WI38 (cell line): ENCODE data around the gene RHBDL1.

Experiments
- H3K4me3 ChIP-seq: 2 replicates; pipeline ENCODE4 v1.5.1; 2011; ENCODE audit warnings: low read depth, mild to moderate bottlenecking, control low read depth, low read length
- TF ChIP-seq, protein P1 (sequence below): IDR thresholded peaks from 2 replicates; pipeline ENCODE4 v1.5.1; 2012; ENCODE audit warnings: low read depth, mild to moderate bottlenecking, control low read depth, low read length

RHBDL1 gene

GRCh38 chr16:673399-673991 is 2.0 kb upstream of the RHBDL1 start:
- TF ChIP-seq, protein P1, sequence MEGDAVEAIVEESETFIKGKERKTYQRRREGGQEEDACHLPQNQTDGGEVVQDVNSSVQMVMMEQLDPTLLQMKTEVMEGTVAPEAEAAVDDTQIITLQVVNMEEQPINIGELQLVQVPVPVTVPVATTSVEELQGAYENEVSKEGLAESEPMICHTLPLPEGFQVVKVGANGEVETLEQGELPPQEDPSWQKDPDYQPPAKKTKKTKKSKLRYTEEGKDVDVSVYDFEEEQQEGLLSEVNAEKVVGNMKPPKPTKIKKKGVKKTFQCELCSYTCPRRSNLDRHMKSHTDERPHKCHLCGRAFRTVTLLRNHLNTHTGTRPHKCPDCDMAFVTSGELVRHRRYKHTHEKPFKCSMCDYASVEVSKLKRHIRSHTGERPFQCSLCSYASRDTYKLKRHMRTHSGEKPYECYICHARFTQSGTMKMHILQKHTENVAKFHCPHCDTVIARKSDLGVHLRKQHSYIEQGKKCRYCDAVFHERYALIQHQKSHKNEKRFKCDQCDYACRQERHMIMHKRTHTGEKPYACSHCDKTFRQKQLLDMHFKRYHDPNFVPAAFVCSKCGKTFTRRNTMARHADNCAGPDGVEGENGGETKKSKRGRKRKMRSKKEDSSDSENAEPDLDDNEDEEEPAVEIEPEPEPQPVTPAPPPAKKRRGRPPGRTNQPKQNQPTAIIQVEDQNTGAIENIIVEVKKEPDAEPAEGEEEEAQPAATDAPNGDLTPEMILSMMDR: no peak
- H3K4me3 ChIP-seq: no peak overlapping the region

- TF ChIP-seq, protein P1: no peak
- H3K4me3 ChIP-seq: no peak overlapping the region
These were observed 1.1 kb upstream of the RHBDL1 start for GRCh38 chr16:674214-674881.

DNA sequence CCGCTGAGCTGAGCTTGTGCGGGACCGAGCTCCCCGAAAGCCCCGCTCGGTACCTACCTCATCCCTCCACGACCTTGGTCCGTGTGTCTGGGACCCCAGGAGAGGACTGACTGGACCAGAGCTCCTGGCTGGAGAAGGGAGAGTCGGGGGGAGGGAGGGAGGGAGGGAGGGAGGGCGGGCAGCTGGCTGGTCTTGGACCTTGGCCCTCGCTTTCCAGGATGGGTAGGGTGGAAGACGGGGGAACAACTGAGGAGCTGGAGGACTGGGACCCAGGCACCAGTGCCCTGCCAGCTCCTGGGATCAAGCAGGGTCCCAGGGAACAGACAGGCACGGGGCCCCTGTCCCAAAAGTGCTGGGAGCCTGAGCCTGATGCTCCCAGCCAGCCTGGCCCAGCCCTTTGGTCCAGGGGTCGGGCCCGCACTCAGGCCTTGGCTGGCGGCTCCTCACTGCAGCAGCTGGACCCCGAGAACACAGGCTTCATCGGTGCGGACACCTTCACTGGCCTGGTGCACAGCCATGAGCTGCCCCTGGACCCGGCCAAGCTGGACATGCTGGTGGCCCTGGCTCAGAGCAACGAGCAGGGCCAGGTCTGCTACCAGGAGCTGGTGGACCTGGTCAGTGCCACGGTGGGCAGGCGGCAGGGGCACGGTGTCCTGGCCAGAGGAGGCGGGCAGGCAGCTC is 553 bp downstream of the RHBDL1 start:
- no peak overlapping the region for H3K4me3 ChIP-seq
- TF ChIP-seq, protein P1: no peak

DNA sequence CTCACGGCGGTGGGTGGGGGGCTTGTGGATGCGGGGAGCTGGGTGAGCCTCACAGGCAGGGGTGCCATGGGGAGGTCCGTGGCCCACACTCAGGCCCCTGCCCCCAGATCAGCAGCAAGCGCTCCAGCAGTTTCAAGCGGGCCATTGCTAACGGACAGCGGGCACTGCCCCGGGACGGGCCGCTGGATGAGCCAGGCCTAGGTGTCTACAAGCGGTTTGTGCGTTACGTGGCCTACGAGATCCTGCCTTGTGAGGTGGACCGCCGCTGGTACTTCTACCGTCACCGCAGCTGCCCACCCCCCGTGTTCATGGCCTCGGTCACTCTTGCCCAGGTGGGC is 1.1 kb downstream of the RHBDL1 start:
- TF ChIP-seq, protein P1: no peak
- H3K4me3 ChIP-seq: no peak overlapping the region

DNA sequence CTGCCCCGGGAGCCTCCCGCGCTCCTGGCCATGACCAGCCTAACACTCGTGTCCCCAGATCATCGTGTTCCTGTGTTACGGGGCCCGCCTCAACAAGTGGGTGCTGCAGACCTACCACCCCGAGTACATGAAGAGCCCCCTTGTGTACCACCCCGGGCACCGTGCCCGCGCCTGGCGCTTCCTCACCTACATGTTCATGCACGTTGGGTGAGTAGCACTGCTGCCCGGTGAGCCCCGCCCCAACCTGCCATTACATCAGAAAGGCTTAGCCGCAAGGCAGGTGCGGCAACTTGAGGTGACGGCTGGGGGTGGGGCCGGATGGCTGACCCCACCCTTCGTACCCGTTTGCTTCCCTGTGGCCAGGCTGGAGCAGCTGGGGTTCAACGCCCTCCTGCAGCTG is 1.4 kb downstream of the RHBDL1 start:
- H3K4me3 ChIP-seq: no peak overlapping the region
- TF ChIP-seq, protein P1: no peak

DNA sequence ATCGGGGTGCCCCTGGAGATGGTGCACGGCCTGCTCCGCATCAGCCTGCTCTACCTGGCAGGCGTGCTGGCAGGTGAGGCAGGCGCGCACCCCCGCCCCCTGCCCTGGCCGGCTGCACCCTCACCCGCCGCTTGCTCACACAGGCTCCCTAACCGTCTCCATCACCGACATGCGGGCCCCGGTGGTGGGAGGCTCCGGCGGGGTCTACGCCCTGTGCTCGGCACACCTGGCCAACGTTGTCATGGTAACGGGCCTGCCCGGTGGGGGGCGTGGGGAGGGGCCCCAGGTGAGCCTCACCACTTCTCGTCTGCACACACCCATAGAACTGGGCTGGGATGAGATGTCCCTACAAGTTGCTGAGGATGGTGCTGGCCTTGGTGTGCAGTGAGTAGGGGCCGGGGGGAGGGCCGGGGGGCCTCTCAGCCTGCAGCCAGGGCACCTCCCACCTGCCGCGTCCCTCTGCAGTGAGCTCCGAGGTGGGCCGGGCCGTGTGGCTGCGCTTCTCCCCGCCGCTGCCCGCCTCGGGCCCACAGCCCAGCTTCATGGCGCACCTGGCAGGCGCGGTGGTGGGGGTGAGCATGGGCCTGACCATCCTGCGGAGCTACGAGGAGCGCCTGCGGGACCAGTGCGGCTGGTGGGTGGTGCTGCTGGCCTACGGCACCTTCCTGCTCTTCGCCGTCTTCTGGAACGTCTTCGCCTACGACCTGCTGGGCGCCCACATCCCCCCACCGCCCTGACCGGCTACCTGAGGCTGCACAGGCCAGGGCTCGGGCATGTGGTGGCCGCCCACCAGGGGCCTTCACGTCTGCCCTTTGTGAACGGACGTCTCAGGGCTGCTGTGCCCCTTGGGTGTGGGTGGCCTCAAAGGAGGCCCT is 2.1 kb downstream of the RHBDL1 start:
- TF ChIP-seq, protein P1: no peak
- no peak overlapping the region for H3K4me3 ChIP-seq
